HepG2 (cell line): ENCODE results near the gene KANSL3. TPM values are rescaled to one million over a fixed set of nuclear protein-coding genes. Genes with fewer than 3 reads are reported as not detected.

Experiments used
- ATF5 ChIP-seq: sonication (generic); formaldehyde crosslinking; IDR thresholded peaks from 2 replicates; pipeline ENCODE4 v1.4.0; 2020; ENCODE audit warnings: mild to moderate bottlenecking, low read depth, missing genetic modification reagents
- CBX2 ChIP-seq, 2 experiments: fragments of 200-600 bp in 1 of 2; sonication (generic); formaldehyde crosslinking in 1 of 2; IDR thresholded peaks; 2 replicates each; pipeline versions ENCODE4 v1.7.0 to v1.8.1; 2018 to 2022; ENCODE audit warnings: low read depth in 2 of 2, low read length in 1 of 2, mild to moderate bottlenecking in 1 of 2, missing genetic modification reagents in 1 of 2
- JUN ChIP-seq: sonication (generic); formaldehyde crosslinking; IDR thresholded peaks from 2 replicates; pipeline ENCODE4 v1.4.0; 2020; ENCODE audit warnings: mild to moderate bottlenecking, missing genetic modification reagents
- KAT7 ChIP-seq: IDR thresholded peaks from 2 replicates; pipeline ENCODE4 v1.6.1; 2018; ENCODE audit warnings: borderline replicate concordance, missing compliant biosample characterization
- KLF12 ChIP-seq: sonication (generic); formaldehyde crosslinking; IDR thresholded peaks from 2 replicates; pipeline ENCODE4 v1.4.0; 2020; ENCODE audit warnings: missing genetic modification reagents, borderline replicate concordance
- NRL ChIP-seq: sonication (generic); formaldehyde crosslinking; IDR thresholded peaks from 2 replicates; pipeline ENCODE4 v1.5.0; 2020; ENCODE audit warnings: missing genetic modification reagents, mild to moderate bottlenecking, moderate library complexity, borderline replicate concordance
- SALL2 ChIP-seq: sonication (generic); formaldehyde crosslinking; IDR thresholded peaks from 2 replicates; pipeline ENCODE4 v1.8.1; 2023; ENCODE audit warnings: mild to moderate bottlenecking, missing genetic modification reagents, inconsistent platforms
- SNRNP70 ChIP-seq: fragments of 200-400 bp; formaldehyde crosslinking; IDR thresholded peaks from 2 replicates; pipeline ENCODE4 v1.6.1; 2017; ENCODE audit warnings: mild to moderate bottlenecking, low read depth, low read length, moderate library complexity
- YEATS4 ChIP-seq: sonication (generic); formaldehyde crosslinking; IDR thresholded peaks from 2 replicates; pipeline ENCODE4 v1.4.0; 2020; ENCODE audit warnings: missing genetic modification reagents, borderline replicate concordance
- ZBTB43 ChIP-seq: sonication (generic); formaldehyde crosslinking; conservative IDR thresholded peaks from 2 replicates; pipeline ENCODE4 v1.4.0; 2020; ENCODE audit warnings: missing genetic modification reagents
- ZFAT ChIP-seq: sonication (generic); formaldehyde crosslinking; conservative IDR thresholded peaks from 2 replicates; pipeline ENCODE4 v1.8.1; 2023; ENCODE audit warnings: missing genetic modification reagents, inconsistent platforms
- ZNF124 ChIP-seq: sonication (generic); formaldehyde crosslinking; IDR thresholded peaks from 2 replicates; pipeline ENCODE4 v1.4.0; 2020; ENCODE audit warnings: missing genetic modification reagents
- ZNF234 ChIP-seq: sonication (generic); formaldehyde crosslinking; conservative IDR thresholded peaks from 2 replicates; pipeline ENCODE4 v1.5.1; 2020; ENCODE audit warnings: mild to moderate bottlenecking, missing genetic modification reagents
- ZNF24 ChIP-seq: fragments of 450-650 bp; IDR thresholded peaks from 2 replicates; pipeline ENCODE4 v1.6.1; 2017; ENCODE audit warnings: antibody characterized with exemption, mild to moderate bottlenecking
- ZNF264 ChIP-seq: sonication (generic); formaldehyde crosslinking; IDR thresholded peaks from 2 replicates; pipeline ENCODE4 v1.4.0; 2020; ENCODE audit warnings: missing genetic modification reagents
- ZNF441 ChIP-seq: sonication (generic); formaldehyde crosslinking; IDR thresholded peaks from 2 replicates; pipeline ENCODE4 v1.7.0; 2021; ENCODE audit warnings: missing genetic modification reagents, borderline replicate concordance
- ZNF512B ChIP-seq: sonication (generic); formaldehyde crosslinking; IDR thresholded peaks from 2 replicates; pipeline ENCODE4 v1.5.1; 2020; ENCODE audit warnings: missing genetic modification reagents, mild to moderate bottlenecking, borderline replicate concordance
- ZNF713 ChIP-seq: sonication (generic); formaldehyde crosslinking; IDR thresholded peaks from 2 replicates; pipeline ENCODE4 v1.4.0; 2020; ENCODE audit warnings: mild to moderate bottlenecking, missing genetic modification reagents
- polyA plus RNA-seq, 8 experiments: library from polyadenylated mRNA; depleted of rRNA in 3 of 8; stranded (reverse) in 7 of 8; unstranded in 1 of 8; fragments of >200 nt; fragmentation: Illumina TruSeq in 4 of 8; extraction: Trizol in 4 of 8; gene quantifications; 2 replicates each; pipeline versions ENCODE4 v1.2.1 to v1.2.3, GENCODE V29; 2011 to 2016; ENCODE audit warnings: low read depth in 4 of 8, missing spikeins in 1 of 8, mixed read lengths in 1 of 8; ENCODE audit not compliant: insufficient read depth in 1 of 8
- total RNA-seq, 5 experiments: library from RNA; depleted of rRNA; stranded (reverse); fragments of >200 nt; fragmentation: Illumina TruSeq; extraction: Trizol; gene quantifications; 2 replicates each; pipeline ENCODE4 v1.2.3, GENCODE V29; 2016; ENCODE audit warnings: low read depth in 1 of 5
- TF ChIP-seq, protein P1 (sequence below): sonication (generic); formaldehyde crosslinking; IDR thresholded peaks from 2 replicates; pipeline ENCODE4 v1.8.0; 2022; ENCODE audit warnings: mild to moderate bottlenecking, missing genetic modification reagents, moderate library complexity
- TF ChIP-seq, protein P2 (sequence below): sonication (generic); formaldehyde crosslinking; IDR thresholded peaks from 2 replicates; pipeline ENCODE4 v1.8.0; 2022; ENCODE audit warnings: missing genetic modification reagents, mild to moderate bottlenecking, moderate library complexity, borderline replicate concordance

Gene KANSL3
- total and polyA plus RNA-seq, 2 of the 13 experiments (the other 11 are each of a cell fraction or from before 2014, with no cell fraction given), result 20.8 to 37.3 TPM

DNA sequence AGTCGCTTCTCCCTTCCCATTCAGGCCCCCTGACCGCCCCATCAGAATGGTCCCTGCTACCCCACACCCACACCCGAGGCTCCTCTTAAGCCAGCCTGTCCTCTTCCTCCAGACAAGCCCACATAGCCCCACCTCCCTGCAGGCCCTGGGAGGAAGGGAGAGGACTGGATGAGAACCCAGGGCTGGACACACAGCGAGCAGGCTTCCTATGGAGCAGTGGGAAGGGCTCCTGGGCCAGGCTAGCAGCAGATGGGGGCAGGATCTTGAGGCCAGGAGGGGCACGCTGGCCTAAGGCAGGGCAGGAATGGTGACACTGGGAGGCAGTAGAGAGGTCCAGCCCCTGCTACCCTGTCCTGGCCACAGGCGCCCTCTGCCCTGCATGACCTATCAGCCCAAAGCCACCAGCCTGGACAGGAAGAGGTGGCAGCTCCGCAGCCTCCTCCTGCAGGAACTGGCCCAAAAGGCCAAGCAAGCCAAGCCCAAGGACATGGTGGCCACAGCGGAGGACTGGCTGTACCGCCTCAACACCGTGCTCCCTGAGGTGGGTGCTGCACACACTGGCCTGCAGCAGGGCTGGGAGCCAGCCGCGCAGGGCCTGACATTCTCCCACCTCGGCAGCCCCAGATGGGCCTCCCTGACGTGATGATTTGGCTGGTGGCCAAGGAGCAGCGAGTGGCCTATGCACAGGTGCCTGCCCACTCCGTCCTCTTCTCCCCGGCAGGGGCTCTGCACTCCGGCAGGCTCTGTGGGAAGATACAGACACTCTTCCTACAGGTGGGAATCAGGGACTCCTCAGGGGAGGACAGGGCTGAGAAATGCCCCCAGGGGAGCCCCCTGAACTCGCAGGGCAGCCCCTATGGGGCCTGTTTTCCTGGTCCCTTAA, 47.7 kb upstream of the KANSL3 start (continued):
- TF ChIP-seq CBX2 (IDR thresholded peaks at IDR 0.05; ENCODE audit: low read depth, low read length) (no peak), CBX2 (CRISPR knock-in tag; IDR thresholded peaks at IDR 0.05; ENCODE audit: low read depth) (no peak), ZNF124 (CRISPR knock-in tag) (0 out of 2 replicates have a peak, but pooled peaks have one; percentile 40), ZBTB43 (CRISPR knock-in tag) (no peak), ZNF234 (CRISPR knock-in tag) (no peak), SALL2 (CRISPR knock-in tag) (0 out of 2 replicates have a peak, but pooled peaks have one; percentile 54), JUN (peak; percentile 64; the same call in 1 of the 2 replicates), KLF12 (no peak), KAT7 (no peak), ATF5 (CRISPR knock-in tag) (0 out of 2 replicates have a peak, but pooled peaks have one; percentile 25), ZNF512B (CRISPR knock-in tag) (no peak; the same call in 1 of the 2 replicates), ZFAT (no peak), ZNF264 (no peak), ZNF713 (CRISPR knock-in tag) (no peak), NRL (CRISPR knock-in tag) (no peak), SNRNP70 (no peak), YEATS4 (peak; percentile 50), ZNF24 (no peak), ZNF441 (CRISPR knock-in tag) (no peak; the same call in 1 of the 2 replicates)
- TF ChIP-seq, protein P1, sequence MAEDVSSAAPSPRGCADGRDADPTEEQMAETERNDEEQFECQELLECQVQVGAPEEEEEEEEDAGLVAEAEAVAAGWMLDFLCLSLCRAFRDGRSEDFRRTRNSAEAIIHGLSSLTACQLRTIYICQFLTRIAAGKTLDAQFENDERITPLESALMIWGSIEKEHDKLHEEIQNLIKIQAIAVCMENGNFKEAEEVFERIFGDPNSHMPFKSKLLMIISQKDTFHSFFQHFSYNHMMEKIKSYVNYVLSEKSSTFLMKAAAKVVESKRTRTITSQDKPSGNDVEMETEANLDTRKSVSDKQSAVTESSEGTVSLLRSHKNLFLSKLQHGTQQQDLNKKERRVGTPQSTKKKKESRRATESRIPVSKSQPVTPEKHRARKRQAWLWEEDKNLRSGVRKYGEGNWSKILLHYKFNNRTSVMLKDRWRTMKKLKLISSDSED (CRISPR knock-in tag), result no peak
- TF ChIP-seq, protein P2, sequence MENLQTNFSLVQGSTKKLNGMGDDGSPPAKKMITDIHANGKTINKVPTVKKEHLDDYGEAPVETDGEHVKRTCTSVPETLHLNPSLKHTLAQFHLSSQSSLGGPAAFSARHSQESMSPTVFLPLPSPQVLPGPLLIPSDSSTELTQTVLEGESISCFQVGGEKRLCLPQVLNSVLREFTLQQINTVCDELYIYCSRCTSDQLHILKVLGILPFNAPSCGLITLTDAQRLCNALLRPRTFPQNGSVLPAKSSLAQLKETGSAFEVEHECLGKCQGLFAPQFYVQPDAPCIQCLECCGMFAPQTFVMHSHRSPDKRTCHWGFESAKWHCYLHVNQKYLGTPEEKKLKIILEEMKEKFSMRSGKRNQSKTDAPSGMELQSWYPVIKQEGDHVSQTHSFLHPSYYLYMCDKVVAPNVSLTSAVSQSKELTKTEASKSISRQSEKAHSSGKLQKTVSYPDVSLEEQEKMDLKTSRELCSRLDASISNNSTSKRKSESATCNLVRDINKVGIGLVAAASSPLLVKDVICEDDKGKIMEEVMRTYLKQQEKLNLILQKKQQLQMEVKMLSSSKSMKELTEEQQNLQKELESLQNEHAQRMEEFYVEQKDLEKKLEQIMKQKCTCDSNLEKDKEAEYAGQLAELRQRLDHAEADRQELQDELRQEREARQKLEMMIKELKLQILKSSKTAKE (CRISPR knock-in tag), result no peak
